Activated naive CD4-positive, alpha-beta T cell treated with anti-CD3 and anti-CD28 coated beads, Interleukin-2, amount 10 ng/mL, durations not matched to agents 7 days and 5 days (primary cell): ENCODE data around the gene OXNAD1.

Experiments used
- CTCF ChIA-PET: fragments of 350-600 bp; sonication (Branson Sonifier 250); formaldehyde crosslinking; loops from one replicate; lab custom pipeline; 2021; ENCODE audit warnings: antibody characterized with exemption; lab: Charles Lee
- DNase-seq: peaks from one replicate; pipeline ENCODE4 v3.0.0-alpha.2; 2020
- H3K27ac Mint-ChIP-seq: one replicate; pipeline ENCODE4 v1.8.0; 2021; ENCODE audit warnings: mild to moderate bottlenecking, moderate library complexity, mixed read lengths
- H3K27me3 Mint-ChIP-seq: one replicate; pipeline ENCODE4 v1.8.0; 2021; ENCODE audit warnings: mild to moderate bottlenecking, mixed read lengths
- H3K36me3 Mint-ChIP-seq: one replicate; pipeline ENCODE4 v1.8.0; 2021; ENCODE audit warnings: mixed read lengths
- H3K4me1 Mint-ChIP-seq: one replicate; pipeline ENCODE4 v1.8.0; 2021; ENCODE audit warnings: mixed read lengths
- H3K4me3 Mint-ChIP-seq: one replicate; pipeline ENCODE4 v1.8.0; 2021; ENCODE audit warnings: mild to moderate bottlenecking, moderate library complexity, mixed read lengths
- H3K9me3 Mint-ChIP-seq: one replicate; pipeline ENCODE4 v1.8.0; 2021; ENCODE audit warnings: mixed read lengths

Gene OXNAD1

GRCh38 chr3:16272588-16272987 lies 7.6 kb downstream of the OXNAD1 start:
- Mint-ChIP-seq H3K9me3 (no peaks in the 10 kb centered on the region), H3K4me1 (peaks cover 8% of the 10 kb centered on the region), H3K4me3 (no peak overlapping the region), H3K27ac (no peak overlapping the region), H3K27me3 (no peaks in the 10 kb centered on the region), H3K36me3 (peaks cover 27% of the 10 kb centered on the region)
- no peak for DNase-seq
- CTCF ChIA-PET = interaction anchor here (1.2 to 2.6 kb wide), 3 partner anchors 8 to 16 kb away, joined by 3 to 7 read pairs (median 4); no protein-coding TSS in a partner anchor

- H3K27me3 Mint-ChIP-seq = no peaks in the 10 kb centered on the region
- no peaks in the 10 kb centered on the region for H3K4me1 Mint-ChIP-seq
- peaks cover 29% of the 10 kb centered on the region for H3K36me3 Mint-ChIP-seq
- H3K4me3 Mint-ChIP-seq = no peak overlapping the region
- no peak for DNase-seq
- H3K9me3 Mint-ChIP-seq = no peaks in the 10 kb centered on the region
- no peak overlapping the region for H3K27ac Mint-ChIP-seq
- CTCF ChIA-PET = interaction anchor here (0.9 to 1.8 kb wide), 4 partner anchors 16 to 276 kb away, joined by 3 to 5 read pairs (median 4); no protein-coding TSS in a partner anchor
These were observed 8.9 kb downstream of the OXNAD1 start for GRCh38 chr3:16273867-16274266.

GRCh38 chr3:16277471-16277870 lies 12.5 kb downstream of the OXNAD1 start:
- no peak overlapping the region for H3K27ac Mint-ChIP-seq
- H3K4me3 Mint-ChIP-seq = no peak overlapping the region
- DNase-seq = no peak
- peaks cover 22% of the 10 kb centered on the region for H3K36me3 Mint-ChIP-seq
- CTCF ChIA-PET = interaction anchor here (1.7 kb wide), 2 partner anchors 13 kb away, joined by 4 to 5 read pairs; partner anchors contain the start of genes DPH3 and OXNAD1
- no peaks in the 10 kb centered on the region for H3K27me3 Mint-ChIP-seq
- H3K9me3 Mint-ChIP-seq = no peaks in the 10 kb centered on the region
- peaks cover 3% of the 10 kb centered on the region for H3K4me1 Mint-ChIP-seq

DNA sequence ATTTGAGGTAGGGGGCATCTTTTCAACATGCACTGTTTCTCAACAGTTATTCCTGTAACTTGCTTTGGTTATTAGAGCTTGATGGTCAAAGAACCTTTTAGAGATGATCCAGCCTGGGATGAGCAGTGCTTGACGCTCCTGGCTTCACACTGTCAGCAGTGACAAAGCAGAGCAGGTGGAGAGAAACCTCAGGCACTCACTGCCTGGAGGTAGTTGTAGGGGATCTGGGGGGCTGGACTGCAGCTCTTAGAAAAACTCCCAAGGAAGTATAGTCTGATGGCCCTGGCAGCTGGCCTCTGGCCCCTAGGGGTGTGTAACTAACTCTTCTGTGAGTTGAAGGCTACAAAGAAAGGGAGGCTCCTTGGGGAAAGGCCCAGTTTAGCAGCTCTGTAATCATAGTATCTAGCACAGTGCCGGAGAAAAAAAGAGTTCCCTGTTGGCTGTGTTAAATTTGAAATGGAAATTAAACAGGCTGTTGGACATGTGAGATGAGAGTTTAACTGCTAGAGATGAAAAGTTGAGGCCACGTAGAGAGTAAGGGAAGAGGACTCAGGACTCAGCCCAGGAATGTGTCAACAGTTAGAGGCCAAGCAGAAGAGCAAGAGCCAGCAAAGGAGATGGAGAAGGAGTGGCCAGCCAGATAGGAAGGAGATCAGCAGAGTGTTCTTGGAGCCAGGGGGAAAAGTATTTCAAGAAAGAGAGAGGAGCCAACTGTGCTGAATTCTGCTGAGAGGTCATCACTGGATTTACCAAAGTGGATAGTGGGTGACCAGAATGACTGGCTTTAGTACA lies 14.2 kb downstream of the OXNAD1 start:
- H3K4me3 Mint-ChIP-seq = no peak overlapping the region
- CTCF ChIA-PET = interaction anchor here (0.7 to 2.4 kb wide), 5 partner anchors 10 to 39 kb away, joined by 3 to 6 read pairs (median 5); no protein-coding TSS in a partner anchor
- no peaks in the 10 kb centered on the region for H3K27me3 Mint-ChIP-seq
- H3K4me1 Mint-ChIP-seq = peaks cover 10% of the 10 kb centered on the region
- H3K9me3 Mint-ChIP-seq = no peaks in the 10 kb centered on the region
- DNase-seq = no peak
- H3K27ac Mint-ChIP-seq = no peak overlapping the region
- H3K36me3 Mint-ChIP-seq = peaks cover 30% of the 10 kb centered on the region

DNA sequence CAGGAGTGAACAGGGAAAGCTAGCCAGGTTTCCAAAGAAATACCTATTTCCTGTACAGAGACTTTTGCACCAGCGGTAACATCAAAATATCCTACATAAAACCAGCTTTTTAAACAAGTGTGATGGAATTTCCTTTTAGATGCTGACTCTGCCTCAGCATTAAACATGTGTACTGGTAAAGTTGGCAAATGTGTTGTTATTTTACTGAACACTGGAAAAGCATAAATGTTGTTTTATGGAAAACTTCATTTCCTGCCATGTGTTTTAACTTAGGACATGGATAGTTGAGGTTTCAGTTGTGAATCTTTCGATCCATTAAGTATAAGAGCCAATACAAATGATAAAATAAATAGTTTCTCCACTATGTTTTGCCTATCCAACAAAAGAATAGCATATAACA lies 15.7 kb downstream of the OXNAD1 start:
- Mint-ChIP-seq H3K27me3 (no peaks in the 10 kb centered on the region), H3K4me3 (no peak overlapping the region), H3K9me3 (no peaks in the 10 kb centered on the region), H3K4me1 (peaks cover 24% of the 10 kb centered on the region), H3K27ac (no peak overlapping the region), H3K36me3 (peaks cover 28% of the 10 kb centered on the region)
- CTCF ChIA-PET = interaction anchor here (1.2 to 2.4 kb wide), 3 partner anchors 9 to 11 kb away, joined by 3 to 6 read pairs (median 6); no protein-coding TSS in a partner anchor
- no peak for DNase-seq

DNA sequence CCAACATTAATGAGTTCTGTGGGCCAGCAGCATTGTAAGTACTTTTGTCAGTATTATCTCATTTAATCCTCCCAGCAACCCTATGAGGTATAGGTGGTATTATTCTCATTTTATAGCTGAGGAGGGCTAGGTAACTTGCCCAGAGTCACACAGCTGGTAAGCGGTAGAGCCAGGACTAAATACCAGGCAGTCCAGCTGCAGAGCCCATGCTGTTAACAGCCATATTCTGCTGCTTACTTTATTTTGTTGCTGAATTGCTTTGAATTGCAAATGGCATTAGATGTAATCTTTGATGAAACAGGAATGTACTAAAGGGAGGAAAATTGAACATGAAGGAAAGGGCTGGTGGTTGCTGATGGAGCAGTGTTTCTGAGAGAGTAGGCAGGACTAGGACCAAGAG lies 19.6 kb downstream of the OXNAD1 start:
- Mint-ChIP-seq H3K4me1 (peaks cover 39% of the 10 kb centered on the region), H3K27ac (peak overlapping the region; percentile 97), H3K4me3 (peak overlapping the region; percentile 6)

GRCh38 chr3:16286161-16286560 lies 21.1 kb downstream of the OXNAD1 start:
- Mint-ChIP-seq H3K27ac (peak overlapping the region; percentile 97), H3K36me3 (peaks cover 62% of the 10 kb centered on the region), H3K27me3 (no peaks in the 10 kb centered on the region), H3K4me1 (peaks cover 53% of the 10 kb centered on the region), H3K9me3 (no peaks in the 10 kb centered on the region), H3K4me3 (peak overlapping the region; percentile 92)
- peak; percentile 78 for DNase-seq
- CTCF ChIA-PET = interaction anchor here (0.7 to 2.5 kb wide), 11 partner anchors 11 to 264 kb away, joined by 3 to 21 read pairs (median 4); partner anchors contain the start of genes DPH3 and OXNAD1

More for the DNA sequence above, 19.6 kb downstream of the OXNAD1 start:
- CTCF ChIA-PET = interaction anchor here (0.9 to 1.4 kb wide), 3 partner anchors 34 to 227 kb away, joined by 3 to 8 read pairs (median 4); no protein-coding TSS in a partner anchor
- Mint-ChIP-seq H3K36me3 (peaks cover 55% of the 10 kb centered on the region), H3K9me3 (no peaks in the 10 kb centered on the region), H3K27me3 (no peaks in the 10 kb centered on the region)
- DNase-seq = no peak

GRCh38 chr3:16286751-16287543 lies 21.9 kb downstream of the OXNAD1 start:
- peak overlapping the region; percentile 97 for H3K27ac Mint-ChIP-seq
- H3K9me3 Mint-ChIP-seq = no peaks in the 10 kb centered on the region
- H3K4me1 Mint-ChIP-seq = peaks cover 60% of the 10 kb centered on the region
- DNase-seq = no peak
- peak overlapping the region; percentile 92 for H3K4me3 Mint-ChIP-seq
- CTCF ChIA-PET = interaction anchor here (0.7 to 2.5 kb wide), 12 partner anchors 15 to 263 kb away, joined by 3 to 21 read pairs (median 4); partner anchors contain the start of genes DPH3 and OXNAD1
- H3K36me3 Mint-ChIP-seq = peaks cover 62% of the 10 kb centered on the region
- H3K27me3 Mint-ChIP-seq = no peaks in the 10 kb centered on the region

DNA sequence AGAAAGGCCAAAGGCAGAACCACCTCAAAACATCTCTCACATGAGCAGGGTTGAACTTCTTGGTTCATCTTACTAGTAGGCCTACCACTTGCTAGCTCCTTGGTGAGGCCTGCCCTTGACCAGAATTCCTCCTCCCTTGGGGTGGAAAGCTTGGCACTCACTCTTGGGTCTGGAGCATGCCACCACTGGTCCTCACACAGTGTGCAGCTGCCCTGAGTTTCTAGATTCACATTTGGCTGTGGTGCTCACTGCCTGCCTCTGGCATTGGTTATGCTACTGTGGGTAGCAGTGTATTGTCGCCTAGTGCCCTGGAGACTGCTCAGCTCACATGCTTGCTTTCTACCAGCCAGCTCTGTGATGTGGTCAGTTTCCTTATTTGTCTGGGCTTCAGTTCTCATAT lies 23.7 kb downstream of the OXNAD1 start:
- peak; percentile 46 for DNase-seq
- peak overlapping the region; percentile 97 for H3K27ac Mint-ChIP-seq
- peak overlapping the region; percentile 92 for H3K4me3 Mint-ChIP-seq
- peaks cover 61% of the 10 kb centered on the region for H3K36me3 Mint-ChIP-seq
- peaks cover 10% of the 10 kb centered on the region for H3K9me3 Mint-ChIP-seq
- H3K27me3 Mint-ChIP-seq = no peaks in the 10 kb centered on the region
- CTCF ChIA-PET = interaction anchor here (1.1 to 9.8 kb wide), 10 partner anchors 10 to 262 kb away, joined by 3 to 246 read pairs (median 6); no protein-coding TSS in a partner anchor
- H3K4me1 Mint-ChIP-seq = peaks cover 67% of the 10 kb centered on the region

DNA sequence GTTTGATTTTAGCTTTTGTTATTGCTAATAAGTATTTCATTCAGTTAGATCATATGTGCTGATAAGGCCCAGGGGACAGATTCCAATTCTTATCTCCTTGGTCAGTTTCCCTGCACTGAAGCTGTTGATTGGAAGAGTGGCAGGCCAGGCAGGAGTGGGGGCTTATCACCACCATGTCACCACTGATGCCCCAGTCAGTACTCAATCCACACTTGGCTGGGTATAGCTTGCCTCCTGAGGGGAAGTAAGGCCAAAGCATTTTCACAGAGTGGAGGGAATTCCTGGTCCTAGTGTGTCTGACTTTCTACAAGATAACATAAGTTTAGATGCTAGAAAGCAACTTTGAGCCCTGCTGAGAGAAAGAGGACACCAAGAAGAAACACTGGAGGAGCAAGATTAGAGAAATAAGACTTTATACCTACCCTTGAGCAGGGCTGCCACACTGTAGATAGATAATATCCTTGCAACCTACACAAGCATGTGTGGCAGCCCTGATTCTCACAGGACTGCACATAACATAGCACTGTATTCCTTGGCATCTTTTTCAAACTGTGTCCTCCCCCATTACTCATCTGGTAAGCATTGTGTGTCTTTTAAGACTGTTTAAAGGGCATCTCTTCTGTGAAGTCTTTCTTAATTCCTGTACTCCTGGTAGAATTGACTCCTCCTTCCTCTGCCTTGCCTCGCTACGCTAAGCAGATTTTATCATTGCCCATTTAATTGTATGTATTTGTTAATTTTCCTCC lies 24.3 kb downstream of the OXNAD1 start:
- peaks cover 65% of the 10 kb centered on the region for H3K36me3 Mint-ChIP-seq
- H3K27me3 Mint-ChIP-seq = no peaks in the 10 kb centered on the region
- H3K27ac Mint-ChIP-seq = peak overlapping the region; percentile 97
- H3K4me3 Mint-ChIP-seq = peak overlapping the region; percentile 92
- DNase-seq = no peak
- CTCF ChIA-PET = interaction anchor here (1.0 to 9.8 kb wide), 13 partner anchors 9 to 261 kb away, joined by 3 to 246 read pairs (median 6); no protein-coding TSS in a partner anchor
- H3K4me1 Mint-ChIP-seq = peaks cover 68% of the 10 kb centered on the region
- peaks cover 13% of the 10 kb centered on the region for H3K9me3 Mint-ChIP-seq

DNA sequence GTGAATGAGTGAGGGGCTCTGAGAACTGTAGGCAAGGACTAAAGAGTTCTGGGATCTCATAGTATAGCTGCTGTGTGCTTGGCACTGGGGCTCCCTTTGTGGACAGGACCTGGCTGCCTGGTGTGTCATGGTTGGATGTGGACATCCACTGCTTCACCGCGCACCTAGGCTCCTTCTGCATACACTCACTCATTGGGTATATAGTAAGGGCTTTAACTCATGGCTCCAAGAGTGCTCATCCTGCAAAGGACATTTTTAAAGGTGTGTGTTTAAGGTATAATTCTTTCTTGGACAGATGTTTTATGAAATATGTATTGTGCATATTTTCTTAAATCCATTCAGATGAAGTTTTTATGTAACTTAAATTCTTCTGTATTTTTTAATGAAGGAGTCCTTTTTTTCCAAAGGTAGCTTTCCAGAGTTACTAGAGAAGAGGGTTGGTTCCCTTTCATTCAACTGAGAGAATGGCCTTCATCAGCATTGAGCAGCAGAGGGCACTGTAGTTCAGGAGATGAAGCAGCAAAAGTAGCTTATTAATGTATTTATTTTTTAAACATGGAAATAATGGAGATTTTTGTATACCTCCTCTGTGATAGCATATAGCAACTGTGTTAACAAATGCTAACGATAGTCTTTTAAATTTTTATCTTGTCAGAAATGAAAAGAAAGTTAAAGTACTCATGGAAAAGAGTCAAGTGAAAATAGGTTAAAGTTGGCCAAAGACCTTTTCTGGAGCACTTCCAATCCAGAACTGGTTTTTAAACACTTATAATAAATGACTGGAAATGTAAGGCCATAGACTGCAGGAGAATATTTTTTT lies 25.2 kb downstream of the OXNAD1 start:
- peaks cover 68% of the 10 kb centered on the region for H3K4me1 Mint-ChIP-seq
- H3K27me3 Mint-ChIP-seq = no peaks in the 10 kb centered on the region
- CTCF ChIA-PET = interaction anchor here (0.6 to 9.8 kb wide), 21 partner anchors 8 to 552 kb away, joined by 3 to 246 read pairs (median 5); partner anchors contain the start of genes DPH3 and OXNAD1
- peak overlapping the region; percentile 97 for H3K27ac Mint-ChIP-seq
- H3K9me3 Mint-ChIP-seq = peaks cover 16% of the 10 kb centered on the region
- peaks cover 73% of the 10 kb centered on the region for H3K36me3 Mint-ChIP-seq
- peak; percentile 80 for DNase-seq
- H3K4me3 Mint-ChIP-seq = peak overlapping the region; percentile 92

DNA sequence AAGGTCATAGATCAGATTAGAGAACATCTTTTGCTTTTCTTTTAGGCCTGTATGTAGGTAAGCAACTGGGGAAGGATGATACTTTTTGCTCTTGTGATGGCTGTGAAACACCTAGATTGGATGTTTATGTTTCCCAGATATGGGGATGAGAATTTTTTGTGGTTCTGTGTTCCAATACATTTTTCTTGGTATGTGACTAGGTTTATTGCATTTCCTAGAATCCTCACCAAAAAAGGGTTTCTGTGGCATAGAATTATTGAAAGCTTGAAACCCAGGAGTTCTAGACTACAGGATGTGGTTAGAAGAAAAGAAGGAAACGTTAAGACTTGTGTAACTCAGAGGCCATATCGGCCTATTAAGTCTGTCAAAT lies 25.8 kb downstream of the OXNAD1 start:
- Mint-ChIP-seq H3K36me3 (peaks cover 78% of the 10 kb centered on the region), H3K4me1 (peaks cover 68% of the 10 kb centered on the region), H3K9me3 (peaks cover 16% of the 10 kb centered on the region), H3K4me3 (peak overlapping the region; percentile 92), H3K27ac (peak overlapping the region; percentile 97), H3K27me3 (no peaks in the 10 kb centered on the region)
- CTCF ChIA-PET = interaction anchor here (0.6 to 9.8 kb wide), 18 partner anchors 7 to 551 kb away, joined by 3 to 246 read pairs (median 5); partner anchors contain the start of genes DPH3 and OXNAD1
- DNase-seq = no peak
